Liver (tissue), 3 donors: Measurements from ENCODE around the gene AIMP1.

Experiments
- ATF3 ChIP-seq: IDR thresholded peaks from 2 replicates; pipeline ENCODE4 v1.6.1; 2016; ENCODE audit warnings: antibody characterized with exemption
- CTCF ChIP-seq: fragments of 150-350 bp; IDR thresholded peaks from 2 replicates; pipeline ENCODE4 v1.5.1; 2017; ENCODE audit warnings: improper control_type of control experiment, low read depth, low read length; ENCODE audit not compliant: missing input control
- GABPA ChIP-seq, 2 donors: IDR thresholded peaks in 1 of 2; conservative IDR thresholded peaks in 1 of 2; 2 replicates each; pipeline ENCODE4 v1.6.1; 2016; ENCODE audit warnings: antibody characterized with exemption in 2 of 2, mild to moderate bottlenecking in 1 of 2, moderate library complexity in 1 of 2
- HNF4A ChIP-seq, 2 donors: conservative IDR thresholded peaks; 2 replicates each; pipeline ENCODE4 v1.6.1; 2016; ENCODE audit warnings: antibody characterized with exemption in 2 of 2, mild to moderate bottlenecking in 2 of 2
- JUND ChIP-seq, 2 donors: IDR thresholded peaks; 2 replicates each; pipeline ENCODE4 v1.6.1; 2016; ENCODE audit warnings: antibody characterized with exemption in 2 of 2
- RAD21 ChIP-seq, 2 donors: IDR thresholded peaks; 2 replicates each; pipeline ENCODE4 v1.6.1; 2016; ENCODE audit warnings: antibody characterized with exemption in 2 of 2, mild to moderate bottlenecking in 2 of 2
- REST ChIP-seq: IDR thresholded peaks from 2 replicates; pipeline ENCODE4 v1.6.1; 2016; ENCODE audit warnings: antibody characterized with exemption, mild to moderate bottlenecking
- SP1 ChIP-seq: IDR thresholded peaks from 2 replicates; pipeline ENCODE4 v1.6.1; 2018; ENCODE audit warnings: antibody characterized with exemption, mild to moderate bottlenecking
- TAF1 ChIP-seq: conservative IDR thresholded peaks from 2 replicates; pipeline ENCODE4 v1.6.1; 2016; ENCODE audit warnings: antibody characterized with exemption, mild to moderate bottlenecking
- donor health status: healthy.
- donor health status: healthy.

GRCh38 chr4:106299977-106300376 lies 16.4 kb upstream of the AIMP1 start:
- TF ChIP-seq REST (no peak), CTCF (no peak), GABPA (IDR thresholded peaks at IDR 0.05 in 1 of 2, conservative IDR thresholded peaks at IDR 0.05 in 1 of 2) (no peak), JUND (IDR thresholded peaks at IDR 0.05) (no peak), HNF4A (conservative IDR thresholded peaks at IDR 0.05) (no peak), TAF1 (no peak), SP1 (no peak), RAD21 (IDR thresholded peaks at IDR 0.05) (no peak), ATF3 (no peak)
